ENCODE data around the gene NRIP3.

DNA sequence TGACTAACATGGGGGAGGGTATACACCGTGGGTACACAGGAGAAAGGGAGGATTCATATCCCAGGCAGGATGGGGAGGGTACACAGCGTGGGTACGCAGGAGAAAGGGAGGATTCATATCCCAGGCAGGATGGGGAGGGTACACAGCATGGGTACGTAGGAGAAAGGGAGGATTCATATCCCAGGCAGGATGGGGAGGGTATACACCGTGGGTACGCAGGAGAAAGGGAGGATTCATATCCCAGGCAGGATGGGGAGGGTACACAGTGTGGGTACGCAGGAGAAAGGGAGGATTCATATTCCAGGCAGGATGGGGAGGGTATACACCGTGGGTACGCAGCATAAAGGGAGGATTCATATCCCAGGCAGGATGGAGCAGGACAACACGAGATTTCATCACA is 36.6 kb upstream of the NRIP3 start:
- no peak for TF ChIP-seq CTCF (IDR thresholded peaks at IDR 0.05; ENCODE audit: borderline replicate concordance, extremely low read depth, low read length, poor library complexity, severe bottlenecking)
- TF ChIP-seq EZH2 (IDR thresholded peaks at IDR 0.05; ENCODE audit: borderline replicate concordance, low read depth, low read length, severe bottlenecking), result no peak
